Ovary (tissue), 1 donor: ENCODE measurements around the gene NKX2-2.

ENCODE experiments used
- EP300 ChIP-seq: sonication (generic); formaldehyde crosslinking; IDR thresholded peaks from one replicate; pipeline ENCODE4 v1.6.1; 2017; ENCODE audit warnings: antibody characterized with exemption
- POLR2A ChIP-seq: fragments of 450-650 bp; IDR thresholded peaks from one replicate; pipeline ENCODE4 v1.6.1; 2017; ENCODE audit warnings: antibody characterized with exemption, mild to moderate bottlenecking, moderate library complexity

DNA sequence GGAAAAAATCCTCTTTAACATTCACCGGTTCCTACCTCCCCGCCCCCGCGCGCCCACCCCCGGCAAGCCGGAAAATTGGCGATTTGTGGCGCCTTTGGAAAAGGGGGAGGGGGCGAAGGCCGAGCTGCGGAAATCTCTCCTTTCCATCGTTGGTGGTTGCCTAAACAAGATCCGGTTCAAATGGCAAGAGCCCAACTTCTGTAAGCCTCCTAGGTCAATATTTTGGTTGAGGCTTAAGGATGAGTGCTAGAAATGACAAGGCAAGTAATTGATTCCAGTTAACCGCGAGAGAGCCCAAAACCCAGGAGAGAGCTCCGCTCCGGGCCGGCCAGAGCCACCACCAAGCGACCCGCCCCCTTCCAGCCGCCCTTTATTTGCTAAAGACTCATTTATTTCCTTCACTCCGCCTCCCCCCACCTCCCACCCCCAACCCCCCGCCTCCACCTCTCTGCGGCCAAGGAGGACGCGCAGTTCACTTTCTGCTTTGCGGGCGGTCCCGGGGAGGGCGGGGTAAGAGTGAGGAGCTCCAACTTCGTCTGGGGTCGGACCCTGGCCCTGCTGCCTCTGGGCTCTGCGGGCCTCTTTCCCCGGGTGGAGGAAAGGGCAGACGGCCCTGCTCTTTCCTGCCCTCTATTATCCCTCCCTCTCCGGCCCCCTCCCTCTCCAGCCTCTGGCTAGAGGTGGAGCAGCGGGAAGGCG lies 838 bp upstream of the NKX2-2 start:
- TF ChIP-seq EP300 = no peak
- TF ChIP-seq POLR2A = no peak
